HG03159 (cell line): ENCODE measurements around the gene CLSTN1.
A peak's percentile ranks its signal among the peaks of the same experiment; 100 is the strongest.
"Not testable (repeated sequence)": the region's sequence is repeated elsewhere in the genome, so short reads cannot be mapped to it uniquely, and the experiment has no call there.

Source experiments
- ATAC-seq: cut with Tn5 transposase; IDR thresholded peaks from one replicate; pipeline ENCODE4 v1.9.1; 2021; ENCODE audit warnings: mild to moderate bottlenecking, moderate library complexity; ENCODE audit not compliant: unreplicated experiment

The CLSTN1 gene

GRCh38 chr1:9801909-9802308, 21.9 kb downstream of the CLSTN1 start:
- no peak for ATAC-seq

- ATAC-seq, result no peak
These were observed 25.3 kb downstream of the CLSTN1 start for GRCh38 chr1:9798236-9799130.

GRCh38 chr1:9797049-9797448, 26.7 kb downstream of the CLSTN1 start:
- no peak for ATAC-seq

- no peak for ATAC-seq
These were observed 29.7 kb downstream of the CLSTN1 start for GRCh38 chr1:9794081-9794480.

- no peak for ATAC-seq
These were observed 30.5 kb downstream of the CLSTN1 start for GRCh38 chr1:9793291-9793690.

- no peak for ATAC-seq
These were observed 31.4 kb downstream of the CLSTN1 start for GRCh38 chr1:9792156-9793042.

- ATAC-seq, result not testable (repeated sequence)
These were observed 34.1 kb downstream of the CLSTN1 start for GRCh38 chr1:9789700-9790099.

- ATAC-seq, result peak; percentile 74
These were observed 36.1 kb downstream of the CLSTN1 start for GRCh38 chr1:9787702-9788101.

GRCh38 chr1:9785406-9785805, 38.4 kb downstream of the CLSTN1 start:
- no peak for ATAC-seq

GRCh38 chr1:9784508-9785133, 39.1 kb downstream of the CLSTN1 start:
- no peak for ATAC-seq

GRCh38 chr1:9782897-9783296, 40.9 kb downstream of the CLSTN1 start:
- ATAC-seq, result no peak

- no peak for ATAC-seq
These were observed 41.5 kb downstream of the CLSTN1 start for GRCh38 chr1:9782116-9782751.

GRCh38 chr1:9780554-9781110, 43.1 kb downstream of the CLSTN1 start:
- ATAC-seq, result no peak

- no peak for ATAC-seq
These were observed 44.9 kb downstream of the CLSTN1 start for GRCh38 chr1:9778905-9779304.

GRCh38 chr1:9776685-9777084, 47.1 kb downstream of the CLSTN1 start:
- ATAC-seq, result no peak

- ATAC-seq, result no peak
These were observed 48.8 kb downstream of the CLSTN1 start for GRCh38 chr1:9774712-9775679.

GRCh38 chr1:9770298-9770697, 53.5 kb downstream of the CLSTN1 start:
- ATAC-seq, result no peak

- ATAC-seq, result no peak
These were observed 54.8 kb downstream of the CLSTN1 start for GRCh38 chr1:9768983-9769382.

- no peak for ATAC-seq
These were observed 55.6 kb downstream of the CLSTN1 start for GRCh38 chr1:9767964-9768668.
